Right renal cortex interstitium (tissue), 3 donors: ENCODE data around the gene EFCAB12. TPM values are rescaled to one million over a fixed set of nuclear protein-coding genes. Genes with fewer than 3 reads are reported as not detected.
"Not testable (repeated sequence)": the region's sequence is repeated elsewhere in the genome, so short reads cannot be mapped to it uniquely, and the experiment has no call there.

Source experiments
- DNase-seq, 3 donors: peaks; one replicate each; pipeline ENCODE4 v3.0.0-alpha.2; 2013; ENCODE audit warnings: low read depth in 3 of 3, low spot score in 2 of 3
- polyA plus RNA-seq, 3 donors: library from polyadenylated mRNA; unstranded; fragments of 120-200 nt; gene quantifications; one replicate each; pipeline ENCODE4 v1.2.1, GENCODE V29; 2013; ENCODE audit not compliant: insufficient read length in 3 of 3

The EFCAB12 gene
- polyA plus RNA-seq, 3 donors: 3.2 to 3.6 (median 3.5) TPM

DNA sequence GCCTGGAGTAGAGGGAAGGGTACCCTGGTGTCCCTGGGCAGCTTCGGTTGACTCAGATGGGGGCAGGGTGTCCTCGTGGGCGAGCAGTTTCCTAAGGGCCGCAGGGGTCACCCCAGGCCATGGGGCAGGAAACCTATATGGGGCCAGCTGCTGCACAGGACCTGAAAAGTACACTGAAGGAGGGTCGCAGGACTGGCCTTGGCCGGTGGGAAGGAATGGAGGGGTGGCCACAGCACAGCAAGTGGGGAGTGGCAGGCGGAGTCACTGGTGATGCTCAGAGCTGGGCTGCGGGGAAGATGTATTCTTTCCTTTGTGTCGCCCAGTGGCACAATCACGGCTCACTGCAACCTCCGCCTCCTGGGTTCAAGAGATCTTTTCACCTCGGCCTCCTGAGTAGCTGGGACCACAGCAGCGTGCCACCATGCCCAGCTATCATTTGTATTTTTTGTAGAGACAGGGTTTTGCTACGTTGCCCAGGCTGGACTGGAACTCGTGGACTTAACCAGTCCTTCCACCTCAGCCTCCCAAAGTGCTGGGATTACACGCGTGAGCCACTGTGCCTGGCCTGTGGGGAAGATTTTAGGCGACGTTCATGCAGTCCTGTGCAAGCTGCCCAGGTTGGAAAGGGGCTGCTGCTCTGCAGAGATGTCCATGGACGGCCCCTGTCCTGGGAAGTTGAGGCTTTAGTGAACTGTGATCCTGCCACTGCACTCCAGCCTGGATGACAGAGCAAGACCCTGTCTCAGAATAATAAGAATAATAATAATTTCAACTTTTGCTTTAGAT lies 57.2 kb downstream of the EFCAB12 start:
- DNase-seq: no peak

DNA sequence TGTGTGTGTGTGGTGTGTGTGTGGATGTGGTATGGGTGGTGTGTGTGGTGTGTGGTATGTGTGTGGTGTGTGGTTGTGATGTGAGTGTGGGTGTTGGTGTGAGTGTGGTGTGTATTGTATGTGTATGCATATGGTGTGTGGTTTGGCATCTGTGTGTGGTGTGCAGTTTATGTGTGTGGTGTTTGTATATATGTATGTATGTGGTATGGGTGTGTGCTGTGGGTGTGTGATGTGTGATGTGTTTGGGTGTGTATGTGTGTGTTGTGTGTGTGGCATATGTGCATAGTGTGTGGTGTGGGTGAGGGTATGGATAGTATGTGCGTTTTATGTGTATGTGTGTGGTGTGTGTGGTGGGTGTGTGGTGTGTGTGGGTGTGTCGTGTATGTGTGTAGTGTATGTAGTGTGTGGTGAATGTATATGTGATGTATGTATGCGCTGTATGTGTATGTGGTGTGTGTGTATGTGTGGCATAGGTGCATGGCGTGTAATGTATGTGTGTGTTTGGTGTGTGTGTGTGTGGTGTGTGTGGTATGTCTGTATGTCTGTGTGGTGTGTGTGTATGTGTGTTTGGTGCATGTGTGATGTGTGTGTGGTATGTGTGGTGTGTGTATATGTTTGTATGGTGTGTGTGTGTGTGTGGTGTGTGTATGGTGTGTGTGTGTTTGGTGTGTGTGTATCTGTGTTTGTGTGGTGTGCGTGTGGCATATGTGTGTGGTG lies 58.0 kb downstream of the EFCAB12 start:
- DNase-seq: no peak

DNA sequence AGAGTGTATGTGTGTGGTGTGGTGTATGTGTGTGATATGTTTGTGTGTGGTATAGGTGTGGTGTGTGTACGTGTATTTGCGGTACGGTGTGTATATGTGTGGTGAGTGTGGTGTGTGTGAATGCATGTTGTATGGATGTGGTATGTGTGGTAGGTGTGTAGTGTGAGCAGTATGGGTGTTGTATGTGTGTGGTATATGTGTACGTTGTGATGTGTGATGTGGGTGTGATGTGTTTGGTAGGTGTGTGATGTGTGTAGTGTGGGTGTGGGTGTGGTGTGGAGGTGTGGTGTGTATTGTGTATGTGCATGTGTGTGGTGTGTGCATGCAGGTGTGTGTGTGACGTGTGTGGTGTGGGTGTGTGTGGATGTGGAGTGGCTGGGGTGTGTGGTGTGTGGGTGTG lies 58.7 kb downstream of the EFCAB12 start:
- DNase-seq: no peak

DNA sequence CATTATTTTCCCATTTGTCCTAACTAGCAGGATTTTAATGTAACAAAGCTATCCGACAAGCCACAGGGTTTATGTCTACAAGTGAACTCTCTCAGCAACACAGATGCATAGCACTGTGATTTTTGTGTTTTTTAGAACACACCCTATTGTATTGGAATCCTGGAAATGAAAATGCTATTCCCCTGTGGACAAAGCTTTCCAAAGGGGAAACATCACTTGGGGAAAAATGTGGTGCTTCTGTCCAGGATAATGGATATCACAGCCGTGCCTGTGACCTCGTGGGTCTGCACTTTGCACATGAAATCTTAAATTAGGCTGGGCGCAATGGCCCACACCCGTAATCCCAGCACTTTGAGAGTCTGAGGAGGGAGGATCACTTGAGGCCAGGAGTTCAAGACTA lies 60.6 kb downstream of the EFCAB12 start:
- DNase-seq: no peak

DNA sequence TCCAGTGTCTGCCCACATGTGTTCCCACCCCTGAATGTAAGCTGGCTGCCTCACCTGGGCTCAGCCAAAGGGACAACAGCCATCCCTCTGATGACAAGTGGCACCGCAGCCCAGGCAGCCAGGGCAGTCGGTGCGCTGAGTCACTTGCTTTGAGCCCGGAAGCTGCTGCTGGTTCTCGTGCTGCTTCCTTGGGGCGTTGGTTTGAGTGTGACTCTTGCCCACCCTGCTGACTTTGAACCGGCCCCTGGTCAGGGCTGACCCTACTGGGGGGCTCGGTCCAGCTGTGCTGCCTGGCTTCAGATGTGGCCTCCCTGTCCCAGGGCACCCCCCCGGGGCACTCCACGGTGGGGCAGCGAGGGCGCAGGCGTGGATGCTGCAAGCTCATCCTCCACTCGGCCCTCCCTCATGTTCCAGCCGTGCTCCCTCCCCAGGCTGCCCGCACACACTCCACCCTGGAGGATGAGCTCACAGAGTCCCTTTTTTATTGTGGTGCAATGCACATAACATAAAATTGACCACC lies 62.1 kb downstream of the EFCAB12 start:
- DNase-seq: no peak

DNA sequence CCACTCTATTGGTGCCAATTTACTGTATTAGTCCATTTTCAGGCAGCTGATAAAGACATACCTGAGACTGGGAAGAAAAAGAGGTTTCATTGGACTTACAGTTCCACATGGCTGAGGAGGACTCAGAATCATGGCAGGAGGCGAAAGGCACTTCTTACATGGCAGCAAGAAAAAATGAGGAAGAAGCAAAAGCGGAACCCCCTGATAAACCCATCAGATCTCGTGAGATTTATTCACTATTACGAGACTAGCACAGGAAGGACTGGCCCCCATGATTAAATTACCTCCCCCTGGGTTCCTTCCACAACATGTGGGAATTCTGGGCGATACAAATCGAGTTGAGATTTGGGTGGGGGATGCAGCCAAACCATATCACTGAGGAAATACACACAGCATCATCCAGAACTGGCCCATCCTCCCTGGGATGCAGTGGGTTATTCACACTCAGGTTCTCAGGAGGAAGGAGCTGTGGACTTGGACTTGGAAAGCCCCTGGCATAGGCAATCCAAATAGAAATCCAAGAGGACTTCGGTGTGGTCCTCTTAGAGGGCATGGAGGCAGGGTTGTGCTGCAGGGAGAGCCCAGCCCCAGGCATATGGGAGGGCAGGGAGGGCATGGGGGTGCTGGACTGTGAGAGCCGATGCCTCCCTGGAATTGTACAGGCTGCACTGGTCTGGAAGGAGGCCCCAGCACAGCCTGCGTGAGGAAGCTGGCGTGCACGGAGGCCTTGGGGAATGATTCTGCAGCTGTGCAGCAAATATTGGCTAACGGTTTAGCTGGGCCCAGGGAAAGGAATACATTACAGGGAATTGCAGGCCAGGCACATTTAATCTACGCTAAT lies 62.9 kb downstream of the EFCAB12 start:
- no peak for DNase-seq

DNA sequence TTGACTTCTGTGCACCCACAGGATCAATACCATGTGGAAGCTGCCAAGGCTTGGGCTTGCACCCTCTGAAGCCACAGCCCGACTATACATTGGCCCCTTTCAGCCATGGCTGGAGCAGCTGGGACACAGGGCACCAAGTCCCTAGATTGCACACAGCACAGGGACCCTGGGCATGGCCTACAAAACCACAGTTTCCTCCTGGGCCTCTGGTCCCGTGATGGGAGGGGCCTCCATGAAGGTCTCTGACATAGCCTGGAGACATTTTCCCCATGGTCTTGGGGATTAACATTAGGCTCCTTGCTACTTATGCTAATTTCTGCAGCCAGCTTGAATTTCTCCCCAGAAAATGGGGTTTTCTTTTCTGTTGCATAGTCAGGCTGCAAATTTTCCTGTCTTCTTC lies 63.6 kb downstream of the EFCAB12 start:
- DNase-seq: not testable (repeated sequence)

DNA sequence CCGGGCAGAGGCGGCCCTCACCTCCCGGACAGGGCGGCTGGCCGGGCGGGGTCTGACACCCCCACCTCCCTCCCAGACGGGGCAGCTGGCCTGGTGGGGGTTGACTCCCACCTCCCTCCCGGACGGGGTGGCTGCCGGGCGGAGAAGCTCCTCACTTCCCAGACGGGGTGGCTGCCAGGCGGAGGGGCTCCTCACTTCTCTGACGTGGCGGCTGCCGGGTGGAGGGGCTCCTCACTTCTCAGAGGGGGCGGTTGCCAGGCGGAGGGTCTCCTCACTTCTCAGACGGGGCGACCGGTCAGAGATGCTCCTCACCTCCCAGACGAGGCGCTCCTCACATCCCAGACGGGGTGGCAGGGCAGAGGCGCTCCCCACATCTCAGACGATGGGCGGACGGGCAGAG lies 65.1 kb downstream of the EFCAB12 start:
- not testable (repeated sequence) for DNase-seq

DNA sequence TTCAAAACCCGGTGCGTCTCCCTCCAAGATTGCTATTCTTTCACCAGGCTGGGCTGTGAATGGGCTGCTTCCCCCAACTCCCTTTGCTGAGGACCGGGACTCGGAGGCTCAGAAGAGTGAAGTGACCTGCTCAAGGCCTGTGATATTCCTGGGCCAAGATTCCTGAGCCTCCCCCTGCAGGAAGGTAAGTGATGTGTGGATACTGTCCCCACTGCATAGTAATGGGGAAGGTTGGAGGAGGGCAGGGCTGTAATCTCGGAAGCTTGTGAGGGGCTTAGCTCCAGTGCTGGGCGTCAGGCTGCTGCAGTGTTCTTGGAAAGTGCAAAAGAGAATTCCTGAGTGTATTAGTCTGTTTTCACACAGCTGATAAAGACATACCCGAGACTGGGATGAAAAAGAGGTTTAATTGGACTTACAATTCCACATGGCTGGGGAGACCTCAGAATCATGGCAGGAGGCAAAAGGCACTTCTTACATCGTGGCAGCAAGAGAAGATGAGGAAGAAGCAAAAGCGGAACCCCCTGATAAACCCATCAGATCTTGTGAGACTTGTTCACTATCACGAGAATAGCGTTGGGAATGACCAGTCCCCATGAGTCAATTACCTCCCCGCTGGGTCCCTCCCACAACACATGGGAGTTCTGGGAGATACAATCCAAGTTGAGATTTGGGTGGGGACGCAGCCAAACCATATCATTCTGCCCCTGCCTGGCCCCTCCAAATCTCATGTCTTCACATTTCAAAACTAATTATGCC lies 67.6 kb downstream of the EFCAB12 start:
- no peak for DNase-seq

DNA sequence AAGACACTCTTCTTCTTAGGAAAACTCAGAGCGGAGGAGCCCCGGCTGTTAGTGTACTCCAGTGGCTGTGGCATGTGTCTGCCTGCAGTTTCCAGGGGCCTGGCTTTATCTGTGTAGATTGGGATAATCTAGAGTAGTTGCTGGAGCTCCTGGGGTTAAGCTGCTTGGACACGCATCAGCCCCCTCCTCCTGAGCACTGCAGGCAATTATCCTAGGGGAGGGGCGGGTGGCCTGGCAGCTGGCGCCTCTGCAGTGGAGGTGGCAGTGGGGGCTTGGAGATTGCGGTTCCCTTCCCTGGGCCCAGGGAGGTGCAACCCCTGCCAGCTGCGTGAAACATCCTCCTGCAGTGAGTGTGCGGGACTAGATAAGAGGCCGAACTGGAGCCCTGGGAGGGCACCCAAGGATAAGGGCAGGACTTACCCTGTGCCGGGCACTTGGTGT lies 68.2 kb downstream of the EFCAB12 start:
- DNase-seq: no peak

DNA sequence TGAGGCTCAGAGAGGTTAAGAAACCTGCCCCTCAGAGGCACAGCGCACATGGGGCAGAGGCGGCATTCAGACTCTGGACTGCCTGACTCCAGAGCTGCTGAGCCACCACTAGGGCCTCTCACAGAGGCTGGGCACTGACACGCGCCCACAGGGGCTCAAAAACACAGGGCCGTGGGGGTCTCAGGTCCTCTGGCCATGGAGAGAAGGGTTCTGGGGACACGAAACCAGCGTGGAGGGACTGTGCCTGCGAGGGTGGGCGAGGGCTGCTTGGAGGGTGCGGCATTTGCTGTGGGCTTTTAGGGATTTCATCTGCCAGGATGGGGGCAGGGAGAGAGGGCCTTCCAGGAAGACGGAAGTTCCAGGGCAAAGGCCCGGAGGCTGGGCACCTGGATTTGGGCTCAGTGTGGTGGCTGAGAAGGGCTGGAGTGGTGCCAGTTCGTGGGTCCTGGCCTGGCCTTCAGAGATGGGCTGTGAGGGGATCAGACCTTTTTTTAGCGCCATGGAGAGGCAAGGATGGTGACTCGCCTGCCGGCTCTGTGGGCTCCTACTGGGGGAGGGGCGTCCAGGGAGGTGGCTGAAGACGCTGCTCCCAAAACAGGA lies 69.6 kb downstream of the EFCAB12 start:
- no peak for DNase-seq

DNA sequence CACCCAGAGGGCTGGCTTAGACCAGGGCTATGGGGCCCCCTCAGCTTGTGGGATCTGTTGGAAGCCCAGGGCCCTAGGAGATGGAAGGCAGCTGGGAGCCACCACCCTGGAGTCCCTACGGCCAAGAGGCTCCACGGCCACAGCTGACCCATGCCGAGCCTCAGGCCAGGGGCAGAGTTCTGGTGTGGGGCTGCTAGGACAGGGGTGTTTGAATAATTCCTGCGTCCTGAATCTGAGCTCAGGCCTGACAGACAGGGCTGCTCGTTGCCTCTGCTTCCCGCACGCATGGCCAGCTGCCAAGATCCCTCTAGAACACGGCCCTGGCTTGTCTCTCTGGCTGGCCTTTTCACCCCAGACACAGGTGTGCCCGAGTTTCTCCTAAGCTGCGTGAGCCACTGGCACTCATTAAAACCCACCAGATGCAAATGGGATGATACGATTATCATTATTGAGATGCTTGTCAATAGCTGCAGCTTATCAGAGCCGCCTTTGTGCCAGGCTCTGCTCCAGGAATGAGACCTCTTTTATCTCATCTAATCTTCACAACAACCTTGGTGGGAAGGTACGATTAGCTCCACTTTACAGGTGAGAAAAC lies 70.2 kb downstream of the EFCAB12 start:
- DNase-seq: no peak

DNA sequence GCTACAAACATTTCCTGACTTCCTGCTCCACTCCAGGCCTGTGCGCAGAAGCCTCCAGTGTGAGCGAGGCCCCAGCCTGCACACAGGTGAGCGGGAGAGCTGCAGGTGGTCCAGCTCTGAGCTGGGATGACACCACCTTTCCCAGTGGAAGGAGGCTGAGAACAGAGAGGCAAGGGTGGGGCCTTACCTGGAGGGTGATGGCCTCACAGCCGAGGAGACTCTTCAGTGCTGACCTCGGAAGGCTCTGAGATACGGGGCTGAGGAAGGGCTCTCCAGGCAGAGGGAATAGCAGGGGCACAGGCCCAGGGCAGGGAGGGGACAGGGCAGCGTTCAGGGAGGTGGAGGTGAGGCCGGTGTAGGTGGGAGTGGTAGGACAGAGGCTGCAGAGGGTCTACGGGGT lies 70.8 kb downstream of the EFCAB12 start:
- DNase-seq: no peak

DNA sequence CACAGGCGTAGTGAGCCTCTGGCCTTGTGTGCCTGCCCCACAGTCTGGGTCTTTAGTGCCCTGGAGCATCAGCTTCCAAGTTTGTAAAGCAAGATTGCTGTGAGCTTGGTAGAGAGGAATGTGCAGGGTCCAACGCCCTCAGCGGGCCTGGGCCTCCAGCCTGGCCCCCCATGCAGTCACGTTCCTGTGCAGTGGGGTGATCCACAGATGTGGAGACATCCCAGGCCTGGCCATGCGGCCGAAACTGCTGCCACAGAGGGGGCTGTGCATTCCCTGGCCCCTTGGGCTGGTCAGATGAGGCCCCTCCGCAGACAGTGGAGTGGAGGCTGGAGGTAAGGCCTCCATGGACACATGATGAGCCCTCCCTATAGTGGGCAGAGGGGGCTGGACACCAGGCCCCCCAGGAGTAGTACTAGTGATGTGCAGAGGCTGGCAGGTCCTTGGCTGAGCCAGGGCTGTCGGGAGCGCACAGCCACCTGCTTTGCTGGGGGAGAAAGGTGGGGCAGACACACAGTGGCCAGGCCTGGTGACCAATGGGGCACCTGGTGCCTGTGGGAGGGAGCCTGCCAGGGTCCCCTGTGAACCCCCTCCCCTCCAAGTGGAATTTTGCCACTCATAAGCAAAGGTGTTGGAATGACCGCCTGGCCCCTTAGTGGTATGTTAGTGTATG lies 71.5 kb downstream of the EFCAB12 start:
- no peak for DNase-seq

DNA sequence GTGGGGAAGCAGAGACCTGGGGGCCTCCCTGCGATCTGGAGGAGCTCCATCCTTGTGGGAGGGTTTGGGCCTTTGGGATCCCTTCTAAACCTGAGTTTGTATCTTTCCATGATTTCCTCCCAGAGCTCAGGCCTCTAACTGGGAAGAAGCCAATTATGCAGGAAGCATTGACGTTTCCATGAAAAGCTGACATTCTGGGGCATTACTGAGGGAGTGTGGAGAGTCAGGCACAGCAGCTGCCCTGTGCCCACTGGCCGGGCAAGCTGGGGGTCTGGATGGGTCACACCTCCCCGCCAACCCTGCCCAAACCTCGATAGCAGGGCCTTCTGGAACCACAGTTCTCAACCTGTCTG lies 74.9 kb downstream of the EFCAB12 start:
- DNase-seq: no peak

DNA sequence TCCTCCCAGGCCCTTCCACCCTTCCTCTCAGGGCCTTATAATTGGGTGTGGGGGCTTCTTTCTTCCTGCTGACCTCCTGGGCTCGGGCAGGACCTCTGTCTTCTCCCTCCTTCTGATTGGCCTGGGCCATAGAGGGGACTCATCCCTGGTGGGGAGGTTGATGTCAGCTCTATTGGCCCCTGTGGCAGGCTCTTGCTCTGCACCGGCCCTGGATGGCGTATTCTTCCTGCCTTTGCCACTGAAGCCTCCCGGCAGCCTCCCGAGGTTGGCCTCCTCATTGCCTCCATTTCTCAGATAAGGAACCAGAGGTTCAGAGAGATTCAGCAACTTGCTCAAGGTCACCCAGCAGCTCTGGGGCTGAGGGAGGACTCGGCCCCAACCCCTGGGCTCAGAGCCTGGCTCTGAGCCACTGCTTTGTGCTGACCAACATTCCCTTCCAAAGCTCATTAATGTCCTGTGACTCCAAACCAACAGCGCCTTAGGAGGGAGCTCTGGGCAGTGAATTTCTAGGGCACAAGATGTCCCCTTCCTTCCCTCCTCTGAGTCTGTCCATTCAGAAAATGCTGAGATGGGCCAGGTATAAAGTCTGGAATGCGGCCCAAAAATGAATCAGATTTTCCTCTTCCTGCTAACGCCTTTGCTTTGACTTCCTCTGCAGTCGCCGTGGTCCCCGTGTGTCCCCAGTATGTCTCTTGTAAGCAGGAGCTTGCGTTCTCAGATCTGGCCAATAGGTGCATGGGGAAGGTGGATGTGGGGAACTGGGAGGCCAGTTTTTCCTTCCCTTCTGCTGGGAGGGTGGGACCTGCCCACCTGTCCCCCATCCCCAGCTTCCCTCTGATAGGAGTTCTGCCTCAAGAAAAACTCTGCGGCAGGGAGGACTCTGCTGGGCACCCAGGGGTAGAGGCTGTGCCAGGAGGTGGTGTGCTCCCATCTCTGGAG lies 75.5 kb downstream of the EFCAB12 start:
- no peak for DNase-seq

DNA sequence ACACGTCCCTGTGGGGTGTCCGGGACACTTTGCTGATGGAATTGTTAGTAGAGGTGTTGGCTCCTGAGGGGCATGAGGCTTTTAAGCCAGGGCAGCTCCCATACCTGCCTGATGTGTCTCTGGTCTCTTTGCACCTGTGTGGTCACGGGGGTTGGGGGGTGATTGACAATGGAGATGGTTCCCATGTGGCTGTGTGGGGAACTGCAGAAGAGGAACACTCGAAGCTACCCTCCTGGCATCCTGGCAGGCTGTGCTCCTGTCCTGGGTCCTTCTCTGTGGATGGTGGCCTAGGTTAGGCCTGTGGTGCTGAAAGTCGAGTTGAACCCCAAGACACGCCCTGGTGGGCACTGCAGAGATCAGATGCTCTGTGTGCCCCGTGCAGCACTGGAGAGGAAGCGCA lies 76.4 kb downstream of the EFCAB12 start:
- no peak for DNase-seq
